Right lung (tissue), 5 donors: Measurements from ENCODE around the gene CCDC88B. TPM values are rescaled to one million over a fixed set of nuclear protein-coding genes. Genes with fewer than 3 reads are reported as not detected.

Experiments
- DNase-seq, 2 donors: peaks; one replicate each; pipeline ENCODE4 v3.0.0-alpha.2; 2013
- polyA plus RNA-seq, 5 donors: library from polyadenylated mRNA; unstranded; fragments of 120-200 nt; gene quantifications; one replicate each; pipeline versions ENCODE4 v1.2.1 to v1.2.3, GENCODE V29; 2013; ENCODE audit warnings: inconsistent platforms in 1 of 5, low replicate concordance in 1 of 5; ENCODE audit not compliant: insufficient read length in 5 of 5, insufficient read depth in 1 of 5

The CCDC88B gene
- polyA plus RNA-seq, 5 donors: 3.9 to 7.4 (median 5.2) TPM

DNA sequence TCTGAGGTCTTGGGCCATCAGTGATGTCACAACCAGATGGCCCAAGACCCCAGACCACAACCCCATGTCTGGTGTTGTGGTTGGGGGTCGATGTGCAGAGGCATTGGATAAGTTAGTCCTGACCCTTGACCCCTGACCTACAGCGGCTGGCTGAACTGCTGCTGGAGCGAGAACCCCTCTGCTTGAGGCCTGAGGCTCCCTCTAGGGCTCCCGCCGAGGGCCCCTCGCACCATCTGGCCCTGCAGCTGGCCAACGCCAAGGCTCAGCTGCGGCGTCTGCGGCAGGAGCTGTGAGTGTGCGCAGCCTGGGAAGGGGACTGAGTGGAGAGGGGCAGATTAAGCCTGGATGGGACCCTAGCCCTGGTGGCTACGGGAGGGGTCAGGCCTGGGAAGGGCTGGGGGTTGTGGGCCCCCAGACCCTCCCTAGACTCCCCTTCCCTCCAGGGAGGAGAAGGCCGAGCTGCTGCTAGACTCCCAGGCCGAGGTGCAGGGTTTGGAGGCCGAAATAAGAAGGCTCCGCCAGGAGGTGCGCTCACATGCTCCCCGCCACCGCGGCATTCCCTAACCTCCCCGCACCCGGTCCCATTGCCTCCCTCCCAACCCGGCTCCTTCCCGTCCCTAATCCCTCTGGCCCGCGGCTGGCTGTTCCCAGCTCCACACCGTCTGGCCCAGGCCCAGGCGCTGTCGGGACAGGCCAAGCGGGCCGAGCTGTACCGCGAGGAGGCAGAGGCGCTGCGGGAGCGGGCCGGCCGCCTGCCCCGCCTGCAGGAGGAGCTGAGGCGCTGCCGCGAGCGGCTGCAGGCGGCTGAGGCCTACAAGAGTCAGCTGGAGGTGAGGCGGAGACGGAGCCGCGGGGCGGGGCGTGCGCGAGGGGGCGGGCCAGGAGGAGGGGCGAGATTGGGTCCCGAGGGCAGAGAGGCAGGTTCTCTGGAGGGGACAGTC lies 2.1 kb downstream of the CCDC88B start:
- DNase-seq: peak; percentile 61 to 68

- no peak for DNase-seq
Measured at GRCh38 chr11:64342869-64343745, 3.1 kb downstream of the CCDC88B start.

DNA sequence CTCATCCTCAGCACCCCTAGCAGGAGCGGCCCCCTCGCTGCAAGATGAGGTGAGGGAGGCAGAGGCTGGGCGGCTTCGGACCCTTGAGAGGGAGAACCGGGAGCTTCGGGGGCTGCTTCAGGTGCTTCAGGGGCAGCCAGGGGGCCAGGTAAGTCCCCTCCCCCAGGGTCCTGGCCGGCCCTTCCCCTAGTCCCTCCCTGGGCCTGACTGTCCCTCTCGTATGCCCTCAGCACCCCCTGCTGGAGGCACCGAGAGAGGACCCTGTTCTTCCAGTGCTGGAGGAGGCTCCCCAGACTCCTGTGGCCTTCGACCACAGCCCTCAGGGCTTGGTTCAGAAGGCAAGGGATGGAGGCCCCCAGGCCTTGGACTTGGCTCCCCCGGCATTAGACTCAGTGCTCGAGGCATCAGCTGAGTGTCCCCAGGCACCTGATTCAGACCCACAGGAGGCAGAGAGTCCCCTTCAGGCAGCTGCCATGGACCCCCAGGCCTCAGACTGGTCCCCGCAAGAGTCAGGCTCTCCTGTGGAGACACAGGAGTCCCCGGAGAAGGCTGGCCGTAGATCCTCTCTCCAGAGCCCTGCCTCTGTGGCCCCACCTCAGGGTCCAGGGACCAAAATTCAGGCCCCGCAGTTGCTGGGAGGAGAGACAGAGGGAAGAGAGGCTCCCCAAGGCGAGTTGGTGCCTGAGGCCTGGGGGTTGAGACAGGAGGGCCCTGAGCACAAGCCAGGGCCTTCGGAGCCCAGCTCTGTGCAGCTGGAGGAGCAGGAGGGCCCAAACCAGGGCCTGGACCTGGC lies 4.0 kb downstream of the CCDC88B start:
- DNase-seq: no peak

DNA sequence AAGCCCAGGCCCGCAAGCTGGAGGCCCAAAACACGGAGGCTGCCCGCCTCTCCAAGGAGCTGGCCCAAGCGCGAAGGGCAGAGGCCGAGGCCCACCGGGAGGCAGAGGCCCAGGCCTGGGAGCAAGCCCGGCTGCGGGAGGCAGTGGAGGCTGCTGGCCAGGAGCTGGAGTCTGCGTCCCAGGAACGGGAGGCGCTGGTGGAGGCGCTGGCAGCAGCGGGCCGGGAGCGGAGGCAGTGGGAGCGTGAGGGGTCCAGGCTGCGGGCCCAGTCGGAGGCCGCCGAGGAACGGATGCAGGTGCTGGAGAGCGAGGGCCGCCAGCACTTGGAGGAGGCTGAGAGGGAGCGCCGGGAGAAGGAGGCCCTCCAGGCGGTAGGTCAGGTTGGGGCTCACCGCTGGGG lies 4.8 kb downstream of the CCDC88B start:
- no peak for DNase-seq

GRCh38 chr11:64347193-64347867 lies 7.3 kb downstream of the CCDC88B start:
- DNase-seq: no peak

DNA sequence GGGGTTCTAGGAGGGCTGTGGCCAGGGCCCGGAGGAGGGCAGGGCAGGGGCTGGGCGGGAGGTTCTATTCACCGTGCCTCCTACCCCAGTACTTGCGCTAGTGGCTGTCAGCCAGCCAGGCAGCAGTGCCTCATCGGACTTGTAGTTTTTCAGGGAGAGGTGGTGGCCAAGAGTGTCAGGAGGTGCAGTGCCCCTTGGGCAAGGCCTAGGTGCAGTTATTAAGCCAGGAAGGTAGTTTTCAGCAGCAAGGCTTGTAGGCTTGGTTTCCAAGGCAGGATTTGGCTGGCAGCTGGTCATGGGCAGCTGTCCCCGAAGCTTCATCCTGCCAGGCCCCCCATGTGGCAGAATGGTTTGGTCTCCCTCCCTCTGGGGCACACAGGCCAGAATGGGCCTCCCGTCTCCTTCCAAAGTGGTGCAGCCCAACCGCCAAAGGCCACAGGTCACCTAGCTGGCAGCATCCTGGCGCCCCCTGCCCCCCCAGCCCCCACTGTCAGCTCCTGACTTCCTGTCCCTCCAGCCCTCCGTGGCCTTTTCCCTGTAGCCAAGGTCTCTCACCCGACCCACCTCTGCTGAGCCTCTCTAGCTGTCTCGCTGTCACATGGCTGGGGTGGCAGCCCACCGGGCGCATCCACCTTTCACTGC lies 8.5 kb downstream of the CCDC88B start:
- DNase-seq: no peak

- DNase-seq: no peak
Measured at GRCh38 chr11:64349025-64349387, 9.0 kb downstream of the CCDC88B start.

- DNase-seq: no peak
Measured at GRCh38 chr11:64349404-64349803, 9.4 kb downstream of the CCDC88B start.

- no peak for DNase-seq
Measured at GRCh38 chr11:64351136-64351631, 11.2 kb downstream of the CCDC88B start.

DNA sequence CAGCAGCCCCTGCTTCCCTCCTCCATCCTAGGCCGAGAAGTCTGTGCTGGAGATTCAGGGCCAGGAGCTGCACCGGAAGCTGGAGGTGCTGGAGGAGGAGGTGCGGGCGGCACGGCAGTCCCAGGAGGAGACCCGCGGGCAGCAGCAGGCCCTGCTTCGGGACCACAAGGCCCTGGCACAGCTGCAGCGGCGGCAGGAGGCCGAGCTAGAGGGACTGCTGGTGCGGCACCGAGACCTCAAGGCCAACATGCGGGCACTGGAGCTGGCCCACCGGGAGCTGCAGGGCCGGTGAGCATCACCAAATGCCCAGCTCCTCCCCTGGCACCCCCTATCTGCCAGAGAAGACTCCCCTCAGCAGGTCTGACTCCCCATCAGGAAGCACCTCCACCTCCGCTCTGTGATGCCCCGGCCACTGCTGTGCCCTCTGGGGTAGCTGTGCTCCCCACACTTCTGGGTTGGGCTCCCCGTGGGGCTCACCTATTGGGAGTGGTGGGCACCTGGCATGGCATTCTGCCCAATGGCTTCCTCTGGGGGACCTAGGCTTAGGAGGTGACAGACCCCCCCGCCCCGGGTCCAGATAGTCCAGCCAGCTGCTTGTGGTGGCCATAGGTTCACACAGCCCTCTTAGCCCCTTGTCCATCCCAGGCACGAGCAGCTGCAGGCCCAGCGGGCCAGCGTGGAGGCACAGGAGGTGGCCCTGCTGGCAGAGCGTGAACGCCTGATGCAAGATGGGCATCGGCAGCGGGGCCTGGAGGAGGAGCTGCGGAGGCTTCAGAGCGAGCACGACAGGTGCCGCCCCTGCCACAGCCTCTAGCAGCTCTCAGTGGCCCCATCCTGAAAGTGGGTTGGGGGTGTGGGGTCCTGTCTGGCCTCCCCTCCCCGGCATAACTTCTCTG lies 12.3 kb downstream of the CCDC88B start:
- DNase-seq: no peak

DNA sequence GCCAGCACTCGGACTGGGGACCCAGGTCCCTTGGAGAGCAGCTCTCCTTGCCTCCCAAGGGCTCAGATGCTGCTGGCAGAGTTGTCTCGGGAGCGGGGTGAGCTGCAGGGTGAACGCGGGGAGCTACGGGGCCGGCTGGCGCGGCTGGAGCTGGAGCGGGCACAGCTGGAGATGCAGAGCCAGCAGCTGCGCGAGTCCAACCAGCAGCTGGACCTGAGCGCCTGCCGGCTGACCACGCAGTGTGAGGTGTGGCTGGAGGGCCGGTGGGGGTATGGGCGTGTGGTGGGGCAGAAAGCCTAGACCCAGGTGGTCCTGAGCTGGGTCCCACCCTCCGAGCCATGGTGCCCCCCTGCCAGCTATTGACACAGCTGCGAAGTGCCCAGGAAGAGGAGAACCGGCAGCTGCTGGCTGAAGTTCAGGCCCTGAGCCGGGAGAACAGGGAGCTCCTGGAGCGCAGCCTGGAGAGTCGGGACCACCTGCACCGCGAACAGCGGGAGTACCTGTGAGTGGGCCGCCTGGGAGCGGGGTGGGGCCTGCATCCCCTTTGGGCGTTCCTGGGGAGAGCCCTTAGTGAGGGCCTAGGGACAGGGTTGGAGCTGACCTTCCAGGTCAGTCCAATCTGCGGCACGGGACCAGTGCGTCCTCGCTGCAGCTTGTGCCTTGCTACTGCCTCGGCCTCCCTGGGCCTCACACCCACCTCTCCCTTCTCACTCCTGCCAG lies 13.2 kb downstream of the CCDC88B start:
- no peak for DNase-seq

DNA sequence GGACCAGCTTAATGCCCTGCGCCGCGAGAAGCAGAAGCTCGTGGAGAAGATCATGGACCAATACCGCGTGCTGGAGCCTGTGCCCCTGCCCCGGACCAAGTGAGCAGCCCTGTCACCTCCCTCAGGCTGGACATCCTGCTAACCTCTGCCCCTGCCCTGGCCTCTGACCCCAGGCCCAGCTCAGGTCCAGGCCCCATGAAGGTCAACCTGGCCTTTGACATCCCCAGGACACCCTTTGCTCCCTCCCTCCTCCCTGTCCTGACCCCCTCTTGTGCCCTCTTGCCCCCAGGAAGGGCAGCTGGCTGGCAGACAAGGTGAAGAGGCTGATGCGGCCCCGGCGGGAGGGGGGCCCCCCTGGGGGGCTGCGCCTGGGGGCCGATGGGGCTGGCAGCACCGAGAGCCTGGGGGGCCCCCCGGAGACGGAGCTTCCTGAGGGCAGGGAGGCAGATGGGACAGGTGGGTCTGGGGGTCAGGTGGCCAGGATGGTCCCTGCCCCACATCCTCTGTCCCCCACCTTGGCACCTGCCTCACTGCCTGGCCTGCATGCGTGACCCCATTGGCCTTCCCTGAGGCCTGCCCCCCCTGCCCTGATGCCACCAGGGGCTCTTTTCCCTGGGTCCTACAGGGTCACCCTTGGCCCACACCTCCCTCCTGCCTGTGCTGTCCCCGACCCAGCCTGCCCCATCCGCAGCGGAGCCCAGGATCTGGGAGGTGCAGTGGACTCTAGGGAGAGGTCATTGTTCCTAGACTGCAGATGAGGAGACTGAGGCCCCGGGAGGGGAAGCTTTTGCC lies 13.9 kb downstream of the CCDC88B start:
- DNase-seq: no peak

DNA sequence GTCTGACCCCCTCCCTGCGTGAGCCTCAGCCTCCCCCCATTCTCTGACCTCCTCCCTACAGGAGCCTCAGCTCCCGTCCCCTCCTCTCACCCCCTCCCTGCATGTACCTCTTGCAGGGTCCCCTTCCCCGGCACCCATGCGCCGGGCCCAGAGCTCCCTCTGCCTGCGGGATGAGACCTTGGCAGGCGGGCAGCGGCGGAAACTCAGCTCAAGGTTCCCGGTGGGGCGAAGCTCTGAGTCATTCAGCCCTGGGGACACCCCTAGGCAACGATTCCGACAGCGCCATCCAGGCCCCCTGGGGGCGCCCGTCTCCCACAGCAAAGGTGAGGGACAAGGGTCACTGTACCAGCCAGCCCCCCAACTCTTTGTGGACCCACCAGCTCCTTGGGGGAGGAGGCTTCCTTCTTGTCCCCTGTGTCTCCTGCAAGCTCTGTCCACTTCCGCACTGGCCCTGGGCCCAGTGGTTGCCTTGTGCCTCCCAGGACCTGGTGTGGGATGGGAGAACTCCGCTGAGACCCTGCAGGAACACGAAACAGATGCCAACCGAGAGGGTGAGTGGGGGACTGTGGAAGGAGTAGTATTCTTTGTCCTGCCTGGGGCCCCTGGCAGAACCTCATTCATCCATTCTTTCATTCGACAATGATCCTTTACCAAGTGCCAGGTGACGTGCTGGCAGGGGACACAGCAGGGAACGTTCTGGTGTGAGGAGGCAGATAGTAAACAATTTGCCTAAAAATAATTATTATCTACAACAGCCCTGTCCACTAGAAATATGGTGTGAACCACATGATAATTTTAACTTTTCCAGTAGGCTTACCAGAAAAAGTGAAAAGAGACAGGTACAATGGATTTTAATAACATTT lies 15.3 kb downstream of the CCDC88B start:
- DNase-seq: peak; percentile 53 to 55

DNA sequence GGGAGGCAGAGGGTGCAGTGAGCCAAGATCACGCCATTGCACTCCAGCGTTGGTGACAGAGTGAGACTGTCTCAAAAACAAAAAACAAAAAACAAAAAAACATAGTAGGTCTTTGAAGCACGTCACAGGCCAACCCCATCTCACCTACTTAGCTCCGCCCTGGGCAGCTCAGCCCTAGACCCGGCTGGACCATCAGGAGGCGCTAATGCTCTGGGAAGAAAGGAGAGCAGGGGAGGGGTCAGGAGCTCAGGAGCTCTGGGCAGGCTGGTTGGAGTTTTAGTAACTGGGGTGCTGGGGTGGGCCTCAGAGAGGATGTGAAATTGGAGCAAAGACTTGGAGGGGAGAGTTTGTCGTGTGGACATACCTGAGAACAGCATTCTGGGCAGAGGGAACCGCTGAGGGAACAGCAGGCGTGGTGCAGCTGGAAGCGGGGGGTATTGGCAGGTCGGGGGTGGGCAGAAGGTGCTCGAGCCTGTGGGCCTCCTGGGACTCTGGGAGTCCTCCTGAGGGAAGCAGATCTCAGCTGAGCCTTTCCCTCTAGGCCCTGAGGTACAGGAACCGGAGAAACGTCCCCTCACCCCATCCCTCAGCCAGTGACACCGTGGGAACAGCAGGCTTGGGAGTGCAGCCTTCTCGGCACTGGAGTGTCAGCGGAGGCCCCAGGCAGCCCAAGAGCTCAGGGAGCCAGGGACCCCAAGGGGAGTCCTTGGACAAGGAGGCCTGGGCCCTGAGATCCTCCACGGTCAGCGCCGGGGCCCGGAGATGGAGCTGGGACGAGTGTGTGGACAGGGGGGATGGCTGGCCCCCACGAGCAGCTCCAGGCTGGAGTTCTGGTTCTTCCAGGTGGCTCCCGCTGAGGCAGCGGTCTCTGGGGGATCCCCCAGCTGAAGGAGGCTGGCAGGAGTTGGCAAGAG lies 16.8 kb downstream of the CCDC88B start:
- DNase-seq: no peak

- DNase-seq: no peak
Measured at GRCh38 chr11:64357446-64357845, 17.4 kb downstream of the CCDC88B start.
